ENCODE measurements around the gene MATK. TPM values are rescaled to one million over a fixed set of nuclear protein-coding genes. Genes with fewer than 3 reads are reported as not detected.

The MATK gene
- polyA plus RNA-seq, 1 donor from 2014 or later, result 2.6 TPM

GRCh38 chr19:3765121-3765520 lies 21.1 kb downstream of the MATK start:
- Histone ChIP-seq H3K9me3 (ENCODE audit: low read length) (no peaks in the 10 kb centered on the region), H3K36me3 (ENCODE audit: insufficient read depth, low read length) (no peaks in the 10 kb centered on the region), H3K4me3 (ENCODE audit: low read length) (no peak overlapping the region), H3K27ac (ENCODE audit: low read length) (no peak overlapping the region), H3K27me3 (ENCODE audit: insufficient read depth, low read depth, low read length) (no peaks in the 10 kb centered on the region), H3K4me2 (ENCODE audit: low read length) (no peak overlapping the region), H4K20me1 (ENCODE audit: insufficient read depth) (no peaks in the 10 kb centered on the region), H2AFZ (ENCODE audit: low read depth, low read length) (no peak overlapping the region), H3K9ac (ENCODE audit: low read length) (no peak overlapping the region), H3F3A (ENCODE audit: insufficient read depth, low read length, poor library complexity, severe bottlenecking) (no peaks in the 10 kb centered on the region), H3K9me2 (ENCODE audit: insufficient read depth, low read length) (no peaks in the 10 kb centered on the region), H3K79me2 (replicated peaks; ENCODE audit: insufficient read depth, low read length) (peaks cover 7% of the 10 kb centered on the region)
- TF ChIP-seq SMC3 (conservative IDR thresholded peaks at IDR 0.05; ENCODE audit: poor library complexity) (no peak), RAD21 (conservative IDR thresholded peaks at IDR 0.05) (no peak), POLR2AphosphoS5 (IDR thresholded peaks at IDR 0.05) (no peak), EP300 (conservative IDR thresholded peaks at IDR 0.05; ENCODE audit: poor library complexity, severe bottlenecking) (no peak), TAF1 (IDR thresholded peaks at IDR 0.05; ENCODE audit: low read depth) (no peak), REST (IDR thresholded peaks at IDR 0.05; ENCODE audit: borderline replicate concordance) (no peak), EZH2 (IDR thresholded peaks at IDR 0.05; ENCODE audit: borderline replicate concordance, insufficient read depth, low read length, poor library complexity, severe bottlenecking) (no peak), MXI1 (conservative IDR thresholded peaks at IDR 0.05; ENCODE audit: poor library complexity, severe bottlenecking) (no peak)
- TF ChIP-seq, protein P1, sequence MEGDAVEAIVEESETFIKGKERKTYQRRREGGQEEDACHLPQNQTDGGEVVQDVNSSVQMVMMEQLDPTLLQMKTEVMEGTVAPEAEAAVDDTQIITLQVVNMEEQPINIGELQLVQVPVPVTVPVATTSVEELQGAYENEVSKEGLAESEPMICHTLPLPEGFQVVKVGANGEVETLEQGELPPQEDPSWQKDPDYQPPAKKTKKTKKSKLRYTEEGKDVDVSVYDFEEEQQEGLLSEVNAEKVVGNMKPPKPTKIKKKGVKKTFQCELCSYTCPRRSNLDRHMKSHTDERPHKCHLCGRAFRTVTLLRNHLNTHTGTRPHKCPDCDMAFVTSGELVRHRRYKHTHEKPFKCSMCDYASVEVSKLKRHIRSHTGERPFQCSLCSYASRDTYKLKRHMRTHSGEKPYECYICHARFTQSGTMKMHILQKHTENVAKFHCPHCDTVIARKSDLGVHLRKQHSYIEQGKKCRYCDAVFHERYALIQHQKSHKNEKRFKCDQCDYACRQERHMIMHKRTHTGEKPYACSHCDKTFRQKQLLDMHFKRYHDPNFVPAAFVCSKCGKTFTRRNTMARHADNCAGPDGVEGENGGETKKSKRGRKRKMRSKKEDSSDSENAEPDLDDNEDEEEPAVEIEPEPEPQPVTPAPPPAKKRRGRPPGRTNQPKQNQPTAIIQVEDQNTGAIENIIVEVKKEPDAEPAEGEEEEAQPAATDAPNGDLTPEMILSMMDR (IDR thresholded peaks at IDR 0.05; ENCODE audit: poor library complexity, severe bottlenecking), result no peak

DNA sequence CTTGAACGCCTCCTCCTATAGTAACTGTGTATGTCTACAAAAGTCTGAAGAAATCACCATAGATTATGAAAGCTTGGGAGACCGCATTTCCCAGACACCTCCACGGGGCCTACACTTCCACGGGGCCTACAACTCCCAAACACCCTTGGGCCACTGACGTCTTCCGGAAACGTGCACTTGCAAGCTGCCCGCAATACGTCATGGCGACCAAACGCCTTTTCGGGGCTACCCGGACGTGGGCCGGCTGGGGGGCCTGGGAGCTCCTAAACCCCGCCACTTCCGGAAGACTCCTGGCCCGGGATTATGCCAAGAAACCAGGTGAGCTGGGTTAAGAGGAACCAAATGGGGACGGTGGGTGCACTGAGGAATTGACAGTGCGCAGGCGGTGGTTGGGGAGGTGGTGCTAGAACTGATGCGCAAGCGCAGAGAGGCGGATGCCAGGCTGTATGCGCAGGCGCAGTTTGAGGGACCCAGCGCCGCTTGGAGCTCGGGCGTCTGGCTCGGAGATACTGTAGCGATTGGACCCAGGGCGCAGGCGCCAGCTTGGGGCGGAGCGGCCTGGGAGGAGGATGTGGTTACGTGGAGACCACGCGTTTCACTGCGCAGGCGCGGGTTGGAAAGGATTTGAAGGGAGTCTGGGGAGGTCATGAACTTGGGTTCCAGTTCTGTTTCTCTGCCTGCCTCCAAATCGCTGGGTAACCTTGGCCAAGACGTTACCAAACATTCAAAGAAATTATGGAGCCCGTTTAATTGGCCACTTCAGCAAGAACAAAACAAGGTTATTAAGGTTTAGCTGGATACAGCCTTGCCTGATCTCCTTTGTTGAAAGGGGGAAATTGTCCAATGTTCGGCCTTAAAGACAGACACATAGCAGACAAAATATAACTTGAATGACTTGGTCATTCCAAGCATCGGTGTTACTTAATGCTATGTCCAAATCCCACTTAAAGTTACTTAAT lies 23.4 kb downstream of the MATK start, which contains the start of gene MRPL54:
Gene MRPL54, plus strand, starts transcription at position 182 of the 959 bp plus-strand sequence. Its CDS starts 19 bp downstream, at position 201.
- Histone ChIP-seq H3K36me3 (ENCODE audit: insufficient read depth, low read length) (no peaks in the 10 kb centered on the region), H3K4me3 (ENCODE audit: low read length) (peak within 1 kb of the TSS; percentile 75), H3K79me2 (replicated peaks; ENCODE audit: insufficient read depth, low read length) (peaks cover 7% of the 10 kb centered on the region), H3K9ac (ENCODE audit: low read length) (peak within 1 kb of the TSS; percentile 91), H3F3A (ENCODE audit: insufficient read depth, low read length, poor library complexity, severe bottlenecking) (no peaks in the 10 kb centered on the region), H3K27ac (ENCODE audit: low read length) (peak within 1 kb of the TSS; percentile 95), H3K4me2 (ENCODE audit: low read length) (no peak within 1 kb of the TSS), H2AFZ (ENCODE audit: low read depth, low read length) (peak within 1 kb of the TSS; percentile 48), H3K27me3 (ENCODE audit: insufficient read depth, low read depth, low read length) (no peaks in the 10 kb centered on the region), H4K20me1 (ENCODE audit: insufficient read depth) (no peaks in the 10 kb centered on the region), H3K9me3 (ENCODE audit: low read length) (no peaks in the 10 kb centered on the region), H3K9me2 (ENCODE audit: insufficient read depth, low read length) (no peaks in the 10 kb centered on the region)
- TF ChIP-seq EP300 (conservative IDR thresholded peaks at IDR 0.05; ENCODE audit: poor library complexity, severe bottlenecking), result peak; percentile 82
- TF ChIP-seq SMC3 (conservative IDR thresholded peaks at IDR 0.05; ENCODE audit: poor library complexity), result peak; percentile 65
- TF ChIP-seq TAF1 (IDR thresholded peaks at IDR 0.05; ENCODE audit: low read depth), result peak; percentile 67
- TF ChIP-seq, protein P1 (IDR thresholded peaks at IDR 0.05; ENCODE audit: poor library complexity, severe bottlenecking), result no peak
- no peak for TF ChIP-seq EZH2 (IDR thresholded peaks at IDR 0.05; ENCODE audit: borderline replicate concordance, insufficient read depth, low read length, poor library complexity, severe bottlenecking)
- TF ChIP-seq RAD21 (conservative IDR thresholded peaks at IDR 0.05), result peak; percentile 62
- peak; percentile 97 for TF ChIP-seq POLR2AphosphoS5 (IDR thresholded peaks at IDR 0.05)
- TF ChIP-seq REST (IDR thresholded peaks at IDR 0.05; ENCODE audit: borderline replicate concordance), result peak; percentile 87
- TF ChIP-seq MXI1 (conservative IDR thresholded peaks at IDR 0.05; ENCODE audit: poor library complexity, severe bottlenecking), result peak; percentile 93

Measured in neural cell (in vitro differentiated cells).